ENCODE measurements around the gene ESD.

Gene ESD

GRCh38 chr13:46739447-46740098, 57.4 kb downstream of the ESD start:
- TF ChIP-seq REST (IDR thresholded peaks at IDR 0.05; ENCODE audit: insufficient read depth in 1 of 2, low read depth in 2 of 2, low read length in 2 of 2) (no peak), FOXP2 (optimal IDR thresholded peaks at IDR 0.05; ENCODE audit: borderline replicate concordance, extremely low read depth, extremely low read length, insufficient read depth) (no peak), POLR2AphosphoS5 (IDR thresholded peaks at IDR 0.05; ENCODE audit: low read depth, low read length) (no peak), TAF1 (IDR thresholded peaks at IDR 0.05; ENCODE audit: borderline replicate concordance, insufficient read depth, low read length) (no peak), SIN3A (IDR thresholded peaks at IDR 0.05; ENCODE audit: borderline replicate concordance, insufficient read depth, low read length) (no peak)

DNA sequence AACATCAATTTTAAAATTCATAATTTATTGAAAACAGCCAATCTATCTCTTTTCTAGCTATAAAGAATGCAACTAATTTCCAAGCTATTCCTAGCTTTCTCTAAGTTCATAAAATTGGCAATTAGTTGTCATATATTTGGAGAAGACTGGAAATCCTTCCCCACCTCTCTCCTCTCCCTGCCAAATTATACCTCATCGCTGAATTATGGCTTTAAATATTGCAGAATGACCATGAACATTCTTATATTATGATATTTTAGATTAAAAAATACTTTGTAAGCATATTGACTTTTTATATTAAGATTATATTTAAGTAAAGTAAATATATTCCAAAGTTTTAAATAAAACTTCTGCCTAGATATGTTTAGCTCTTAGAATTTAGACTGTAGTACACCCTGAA, 58.2 kb downstream of the ESD start:
- no peak for TF ChIP-seq SIN3A (IDR thresholded peaks at IDR 0.05; ENCODE audit: borderline replicate concordance, insufficient read depth, low read length)
- no peak for TF ChIP-seq FOXP2 (optimal IDR thresholded peaks at IDR 0.05; ENCODE audit: borderline replicate concordance, extremely low read depth, extremely low read length, insufficient read depth)
- TF ChIP-seq TAF1 (IDR thresholded peaks at IDR 0.05; ENCODE audit: borderline replicate concordance, insufficient read depth, low read length) = no peak

- TF ChIP-seq FOXP2 (optimal IDR thresholded peaks at IDR 0.05; ENCODE audit: borderline replicate concordance, extremely low read depth, extremely low read length, insufficient read depth) (no peak), POLR2AphosphoS5 (IDR thresholded peaks at IDR 0.05; ENCODE audit: low read depth, low read length) (no peak), SIN3A (IDR thresholded peaks at IDR 0.05; ENCODE audit: borderline replicate concordance, insufficient read depth, low read length) (no peak), TAF1 (IDR thresholded peaks at IDR 0.05; ENCODE audit: borderline replicate concordance, insufficient read depth, low read length) (no peak), REST (IDR thresholded peaks at IDR 0.05; ENCODE audit: insufficient read depth in 1 of 2, low read depth in 2 of 2, low read length in 2 of 2) (no peak)
These were observed 58.9 kb downstream of the ESD start for GRCh38 chr13:46738055-46738454.

- no peak for TF ChIP-seq TAF1 (IDR thresholded peaks at IDR 0.05; ENCODE audit: borderline replicate concordance, insufficient read depth, low read length)
- no peak for TF ChIP-seq SIN3A (IDR thresholded peaks at IDR 0.05; ENCODE audit: borderline replicate concordance, insufficient read depth, low read length)
- TF ChIP-seq POLR2AphosphoS5 (IDR thresholded peaks at IDR 0.05; ENCODE audit: low read depth, low read length) = no peak
- TF ChIP-seq REST (IDR thresholded peaks at IDR 0.05; ENCODE audit: insufficient read depth in 1 of 2, low read depth in 2 of 2, low read length in 2 of 2) = no peak
- TF ChIP-seq FOXP2 (optimal IDR thresholded peaks at IDR 0.05; ENCODE audit: borderline replicate concordance, extremely low read depth, extremely low read length, insufficient read depth) = no peak
These were observed 60.2 kb downstream of the ESD start for GRCh38 chr13:46736541-46737310.

DNA sequence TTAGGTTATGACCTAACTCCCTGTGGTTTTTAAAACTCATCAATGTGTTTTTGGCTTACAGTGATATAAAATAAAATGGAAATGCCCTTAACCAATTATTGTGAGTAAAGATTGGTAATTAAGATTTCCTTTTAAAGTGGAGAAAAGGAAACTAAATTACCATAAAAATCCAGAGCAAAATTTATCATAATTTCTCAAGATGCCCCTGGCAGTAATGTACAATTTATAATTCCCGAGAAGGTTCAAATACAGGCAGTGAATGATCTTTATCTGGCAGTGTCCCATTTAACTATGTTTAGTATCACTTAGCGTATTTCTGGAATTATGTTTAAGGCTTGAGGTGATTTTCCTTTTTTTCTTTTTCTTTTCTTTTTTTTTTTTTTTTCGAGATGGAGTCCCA, 61.5 kb downstream of the ESD start:
- TF ChIP-seq TAF1 (IDR thresholded peaks at IDR 0.05; ENCODE audit: borderline replicate concordance, insufficient read depth, low read length) (no peak), SIN3A (IDR thresholded peaks at IDR 0.05; ENCODE audit: borderline replicate concordance, insufficient read depth, low read length) (no peak), REST (IDR thresholded peaks at IDR 0.05; ENCODE audit: insufficient read depth in 1 of 2, low read depth in 2 of 2, low read length in 2 of 2) (no peak), FOXP2 (optimal IDR thresholded peaks at IDR 0.05; ENCODE audit: borderline replicate concordance, extremely low read depth, extremely low read length, insufficient read depth) (no peak), POLR2AphosphoS5 (IDR thresholded peaks at IDR 0.05; ENCODE audit: low read depth, low read length) (no peak)

All from PFSK-1 (cell line).